IMR-90 (cell line): Measurements from ENCODE around the gene EPB41L2. TPM values are rescaled to one million over a fixed set of nuclear protein-coding genes. Genes with fewer than 3 reads are reported as not detected.

Experiments
- ATAC-seq: fragments of 200-7000 bp; cut with Tn5 transposase; 2 replicates; pipeline ENCODE4 v1.9.1; 2020; ENCODE audit warnings: low read depth, mild to moderate bottlenecking, moderate library complexity
- BruUV-seq: library from RNA; stranded (reverse); fragments of 400-500 nt; replicated peaks from 2 replicates; lab custom pipeline; 2021; lab: Mats Ljungman, UMichigan
- CTCF ChIA-PET: fragments of 300-600 bp; formaldehyde crosslinking; extraction: SDS; loops from one replicate; lab custom pipeline; 2021; ENCODE audit warnings: antibody characterized with exemption; lab: Yijun Ruan, JAX
- POLR2A ChIA-PET: fragments of 300-600 bp; sonication (Branson Sonifier 250); formaldehyde crosslinking; loops from one replicate; lab custom pipeline; 2022; ENCODE audit warnings: antibody characterized with exemption; ENCODE audit not compliant: unreplicated experiment; lab: Charles Lee
- DNase-seq: peaks from one replicate; pipeline ENCODE4 v3.0.0; 2013
- H2AFZ ChIP-seq: replicated peaks from 2 replicates; pipeline ENCODE3; 2013; ENCODE audit warnings: low read length, mild to moderate bottlenecking; ENCODE audit not compliant: poor library complexity
- H2AK5ac ChIP-seq: 2 replicates; pipeline ENCODE4 v1.6.1; 2013; ENCODE audit warnings: low read depth, low read length, inconsistent platforms
- H2AK9ac ChIP-seq: replicated peaks from 2 replicates; pipeline ENCODE3; 2013; ENCODE audit warnings: mild to moderate bottlenecking, low read depth, low read length, moderate library complexity; ENCODE audit not compliant: poor library complexity
- H2BK120ac ChIP-seq: 2 replicates; pipeline ENCODE4 v1.6.1; 2013; ENCODE audit warnings: low read depth, low read length, inconsistent platforms
- H2BK15ac ChIP-seq: 3 replicates; pipeline ENCODE4 v1.6.1; 2013; ENCODE audit warnings: low read depth, low read length, inconsistent platforms
- H2BK20ac ChIP-seq: 2 replicates; pipeline ENCODE4 v1.6.1; 2013; ENCODE audit warnings: low read depth, mild to moderate bottlenecking, inconsistent platforms, low read length, moderate library complexity
- H2BK5ac ChIP-seq: 2 replicates; pipeline ENCODE4 v1.6.1; 2013; ENCODE audit warnings: mild to moderate bottlenecking, low read depth, low read length, inconsistent platforms; ENCODE audit not compliant: poor library complexity, severe bottlenecking
- H3K14ac ChIP-seq: replicated peaks from 2 replicates; pipeline ENCODE4 v1.6.1; 2013; ENCODE audit warnings: low read depth, low read length, inconsistent platforms
- H3K18ac ChIP-seq: 2 replicates; pipeline ENCODE4 v1.6.1; 2013; ENCODE audit warnings: low read depth, low read length, control low read depth
- H3K23ac ChIP-seq: 2 replicates; pipeline ENCODE4 v1.6.1; 2013; ENCODE audit warnings: low read depth, low read length, inconsistent platforms
- H3K27ac ChIP-seq: 2 replicates; pipeline ENCODE4 v1.5.1; 2013; ENCODE audit warnings: mild to moderate bottlenecking, control low read depth, low read length; ENCODE audit not compliant: insufficient read depth
- H3K27me3 ChIP-seq: 2 replicates; pipeline ENCODE4 v1.6.1; 2013; ENCODE audit warnings: low read length; ENCODE audit not compliant: control insufficient read depth, insufficient read depth
- H3K36me3 ChIP-seq: 2 replicates; pipeline ENCODE4 v1.6.1; 2013; ENCODE audit warnings: low read length, mixed read lengths; ENCODE audit not compliant: control insufficient read depth, insufficient read depth
- H3K4ac ChIP-seq: 2 replicates; pipeline ENCODE4 v1.6.1; 2013; ENCODE audit warnings: low read depth, low read length, inconsistent platforms
- H3K4me1 ChIP-seq: 2 replicates; pipeline ENCODE4 v1.6.1; 2013; ENCODE audit warnings: low read length, mixed read lengths; ENCODE audit not compliant: control insufficient read depth, insufficient read depth
- H3K4me2 ChIP-seq: 2 replicates; pipeline ENCODE4 v1.6.1; 2013; ENCODE audit warnings: low read depth, mild to moderate bottlenecking, control low read depth, low read length, moderate library complexity
- H3K4me3 ChIP-seq: 2 replicates; pipeline ENCODE4 v1.5.1; 2013; ENCODE audit warnings: low read depth, mild to moderate bottlenecking, control low read depth, low read length, moderate library complexity; ENCODE audit not compliant: insufficient read depth
- H3K56ac ChIP-seq: 2 replicates; pipeline ENCODE4 v1.6.1; 2013; ENCODE audit warnings: low read length, inconsistent platforms; ENCODE audit not compliant: insufficient read depth; ENCODE audit errors: extremely low read depth
- H3K79me1 ChIP-seq, 2 experiments: 2 replicates each; pipeline ENCODE4 v1.6.1; 2013; ENCODE audit warnings: low read length in 2 of 2, inconsistent platforms in 1 of 2, low read depth in 1 of 2
- H3K9ac ChIP-seq: 2 replicates; pipeline ENCODE4 v1.6.1; 2013; ENCODE audit warnings: low read depth, low read length, control low read depth
- H3K9me1 ChIP-seq: 2 replicates; pipeline ENCODE4 v1.6.1; 2013; ENCODE audit warnings: low read length, inconsistent platforms; ENCODE audit not compliant: insufficient read depth
- H3K9me3 ChIP-seq: 2 replicates; pipeline ENCODE4 v1.6.1; 2013; ENCODE audit warnings: low read length; ENCODE audit not compliant: control insufficient read depth, insufficient read depth
- H4K20me1 ChIP-seq: 2 replicates; pipeline ENCODE4 v1.6.1; 2013; ENCODE audit warnings: low read length, inconsistent platforms; ENCODE audit not compliant: insufficient read depth
- H4K5ac ChIP-seq: 2 replicates; pipeline ENCODE4 v1.6.1; 2013; ENCODE audit warnings: mild to moderate bottlenecking, low read depth, low read length, control low read depth
- H4K8ac ChIP-seq, 2 experiments: 2 replicates each; pipeline ENCODE4 v1.6.1; 2013; ENCODE audit warnings: low read depth in 2 of 2, low read length in 2 of 2, control low read depth in 1 of 2, inconsistent platforms in 1 of 2
- H4K91ac ChIP-seq: 2 replicates; pipeline ENCODE4 v1.6.1; 2013; ENCODE audit warnings: low read depth, low read length, inconsistent platforms; ENCODE audit not compliant: insufficient read depth
- POLR2A ChIP-seq: IDR thresholded peaks from 2 replicates; pipeline ENCODE4 v1.6.1; 2012; ENCODE audit warnings: mild to moderate bottlenecking, low read depth, low read length
- RAD21 ChIP-seq: IDR thresholded peaks from 2 replicates; pipeline ENCODE4 v1.6.1; 2012; ENCODE audit warnings: low read length, improper control_type of control experiment
- WGBS, 2 experiments: methylation state at CpG; one replicate each; pipeline versions ENCODE4 v1.1.5 to v1.1.7; 2013; ENCODE audit warnings: missing lambda C conversion rate in 2 of 2; ENCODE audit not compliant: insufficient read length in 1 of 2; ENCODE audit errors: extremely low coverage in 2 of 2; 5-methylcytosine and 5-hydroxymethylcytosine counted together
- dilution Hi-C: fragments of 300-500 bp; cut with HindIII; formaldehyde crosslinking; loops from one replicate; pipeline ENCODE4 v1.14.3; 2018; ENCODE audit warnings: low sequenced_read_pairs; ENCODE audit not compliant: unreplicated experiment
- in situ Hi-C: fragments of 300-500 bp; cut with MboI; formaldehyde crosslinking; loops from 3 replicates; pipeline ENCODE4 v1.14.3; 2019; ENCODE audit warnings: low sequenced_read_pairs, inconsistent platforms, mixed read lengths
- intact Hi-C: fragments of 100-400 bp; cut with micrococcal nuclease; formaldehyde crosslinking; loops from 2 replicates; pipeline ENCODE4 v1.10.0; 2022
- polyA plus RNA-seq, 3 experiments: library from polyadenylated mRNA; depleted of rRNA; stranded (reverse); fragments of >200 nt; gene quantifications; 2 replicates each; pipeline ENCODE4 v1.2.3, GENCODE V29; 2012; ENCODE audit warnings: low replicate concordance in 1 of 3
- total RNA-seq: library from RNA; depleted of rRNA; stranded (reverse); fragments of >200 nt; gene quantifications from 2 replicates; pipeline ENCODE4 v1.2.3, GENCODE V29; 2012

EPB41L2 gene
- total and polyA plus RNA-seq, 2 of the 4 experiments (the other 2 are of a cell fraction), result 85.7 to 99.8 TPM

GRCh38 chr6:131013495-131013894 lies 49.5 kb downstream of the EPB41L2 start:
- Histone ChIP-seq H3K9me1 (peaks cover 8% of the 10 kb centered on the region; the same call in 1 of the 2 replicates), H4K8ac (no peak overlapping the region), H3K4me2 (peak overlapping the region; percentile 55; the same call in 1 of the 2 replicates), H3K27ac (no peak overlapping the region), H3K27me3 (no peaks in the 10 kb centered on the region), H4K5ac (no peak overlapping the region), H3K36me3 (no peaks in the 10 kb centered on the region; the same call in 1 of the 2 replicates), H4K20me1 (peaks cover 38% of the 10 kb centered on the region), H2BK15ac (no peak overlapping the region), H3K4me3 (no peak overlapping the region), H2BK20ac (no peak overlapping the region; the same call in 1 of the 2 replicates), H3K9ac (no peak overlapping the region), H3K4ac (no peak overlapping the region), H3K18ac (no peak overlapping the region), H3K14ac (0 out of 2 replicates have a peak overlapping the region, but pooled peaks have one; percentile 54), H3K56ac (no peak overlapping the region), H3K23ac (no peak overlapping the region), H3K9me3 (no peaks in the 10 kb centered on the region), H3K79me1 (peaks cover 47 to 73% of the 10 kb centered on the region in 2 experiments), H2AFZ (no peak overlapping the region), H2BK5ac (no peak overlapping the region), H4K91ac (no peak overlapping the region), H2AK5ac (no peak overlapping the region), H2BK120ac (no peak overlapping the region), H2AK9ac (no peak overlapping the region), H3K4me1 (peaks cover 5% of the 10 kb centered on the region; the same call in 1 of the 2 replicates)
- dilution Hi-C loops, result no loop called here
- 0% methylated on average over 1 of the region's 2 CpGs; no CpG with 5 or more reads in 1 of the 2 experiments for WGBS, 2 experiments
- BruUV-seq, result no TSS peak
- ATAC-seq, result peak; percentile 71
- intact Hi-C loops, result no loop called here
- POLR2A ChIA-PET, result interaction anchor here (0.7 kb wide), 1 partner anchor 33 kb away, joined by 3 read pairs; no protein-coding TSS in a partner anchor
- TF ChIP-seq RAD21, result peak; percentile 7; the same call in 1 of the 2 replicates
- no peak for TF ChIP-seq POLR2A
- DNase-seq, result peak; percentile 88
- in situ Hi-C loops, result no loop called here
- CTCF ChIA-PET, result interaction anchor here (0.6 to 0.7 kb wide), 2 partner anchors 160 to 615 kb away, joined by 3 read pairs; no protein-coding TSS in a partner anchor
